Stimulated activated CD8-positive, alpha-beta memory T cell treated with anti-CD3 and anti-CD28 coated beads, Interleukin-12 subunit alpha, Interleukin-12 subunit beta, amount 100 ng/mL, for 24 hours (primary cell): ENCODE measurements around the gene HDGFL2.

Experiments
- DNase-seq: peaks from one replicate; pipeline ENCODE4 v3.0.0-alpha.2; 2020; ENCODE audit errors: extremely low read depth

Gene HDGFL2

DNA sequence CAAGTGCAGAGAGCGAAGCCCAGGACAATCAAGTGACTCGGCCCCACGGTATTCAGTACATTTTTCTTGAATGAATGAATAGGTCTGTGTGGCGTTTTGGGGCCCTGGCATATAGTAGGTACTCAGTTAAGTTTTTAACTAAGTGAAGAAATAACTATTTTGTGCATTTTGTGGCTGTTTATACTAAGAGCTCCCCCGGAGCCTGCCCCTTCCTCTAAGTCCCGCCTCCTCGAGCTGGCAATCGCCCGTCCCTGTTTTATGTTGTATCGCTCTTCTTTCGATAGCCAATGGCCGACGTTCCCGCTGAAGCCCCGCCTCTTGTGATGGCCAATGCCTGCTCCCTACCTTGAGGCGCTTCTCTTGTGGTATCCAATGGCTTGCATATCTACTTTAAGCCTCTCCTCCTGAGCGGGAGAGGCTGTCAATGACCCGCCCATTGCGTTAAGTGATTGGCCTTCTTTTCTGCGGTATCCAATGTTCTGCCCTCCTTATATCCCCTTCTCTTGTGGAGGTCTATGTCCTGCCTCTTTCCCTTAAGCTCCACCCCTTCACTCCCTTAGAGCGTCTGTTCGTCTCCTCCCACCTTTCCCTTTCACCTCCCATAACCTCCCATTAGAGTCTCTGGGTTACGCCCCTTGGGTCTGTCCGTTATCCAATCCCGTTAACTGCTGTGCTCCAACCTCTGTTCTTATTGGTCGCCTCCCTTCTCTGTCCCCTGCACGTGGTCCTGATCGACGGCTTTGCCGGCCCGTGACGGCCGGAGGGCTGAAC is 509 bp upstream of the HDGFL2 start:
- DNase-seq: peak; percentile 92

DNA sequence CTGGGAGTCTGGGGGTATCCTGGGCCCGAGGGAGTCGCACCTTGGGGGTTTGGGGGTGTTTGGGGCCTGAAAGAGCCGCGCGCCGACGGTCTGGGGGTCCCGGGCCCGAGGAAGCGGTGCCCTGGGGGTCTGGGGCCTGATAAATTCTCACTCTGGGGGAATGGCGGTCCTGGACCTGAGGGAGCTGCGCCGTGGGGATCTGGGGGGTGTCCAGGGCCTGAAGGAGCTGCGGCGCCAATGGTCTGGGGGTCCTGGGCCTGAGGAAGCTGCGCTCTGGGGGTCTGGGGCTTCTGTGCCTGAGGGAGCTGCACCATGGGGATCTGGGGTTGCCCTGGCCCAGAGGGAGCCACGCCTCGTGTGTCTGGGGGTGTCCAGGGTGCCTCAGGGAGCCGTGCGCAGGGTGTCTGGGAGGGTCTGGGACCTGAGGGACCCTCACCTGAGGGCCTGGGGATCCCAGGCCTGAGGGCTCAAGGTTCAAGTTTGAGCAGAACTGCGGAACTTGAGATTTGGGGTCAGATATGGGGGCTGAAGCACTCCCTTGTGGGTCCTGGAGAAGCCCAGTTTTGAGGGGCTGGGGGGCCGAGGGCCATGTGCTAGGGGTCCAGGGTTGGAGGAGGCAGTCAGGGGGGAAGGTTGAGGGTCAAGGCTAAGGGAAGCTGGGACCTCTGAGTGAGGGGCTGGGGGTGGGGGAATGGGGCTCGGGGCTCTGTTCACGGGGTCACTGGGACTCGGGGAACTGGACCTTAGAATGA is 1.1 kb downstream of the HDGFL2 start:
- no peak for DNase-seq

DNA sequence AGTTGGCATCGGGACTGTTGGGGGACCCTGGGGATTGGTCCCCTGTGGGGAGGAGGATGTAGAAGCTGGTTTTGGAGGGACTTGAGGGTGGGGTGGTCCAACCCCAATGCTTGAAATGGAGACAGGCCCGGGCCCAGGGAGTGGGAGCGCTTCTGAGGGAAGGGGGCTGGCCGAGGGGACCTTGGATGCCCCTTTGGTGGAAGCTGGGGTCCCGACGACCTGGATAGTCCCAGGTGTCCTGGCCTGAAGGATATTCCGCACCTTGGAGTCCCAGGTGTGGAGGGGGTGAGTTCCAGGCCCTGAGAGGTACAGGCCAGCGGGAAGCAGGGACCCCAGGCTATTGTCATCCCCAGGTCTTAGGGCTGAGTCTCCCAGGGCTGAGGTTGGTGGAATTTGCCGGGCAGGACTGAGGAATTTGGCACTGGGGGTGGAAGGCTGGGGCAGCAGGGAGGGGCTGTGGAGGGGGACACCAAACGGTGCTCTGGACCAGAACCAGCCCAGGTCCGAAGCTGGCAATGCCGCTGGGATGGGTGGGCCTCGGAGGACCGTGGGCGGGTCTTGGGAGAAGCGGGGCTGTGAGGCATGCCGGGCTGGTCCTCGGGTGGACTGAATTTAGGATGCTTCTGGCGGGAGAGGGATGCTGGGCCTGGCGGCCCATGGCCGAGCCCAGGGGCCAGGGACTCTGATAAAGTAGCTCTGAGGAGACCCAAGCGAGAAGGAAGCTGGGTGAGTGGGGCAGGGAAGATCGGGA is 1.8 kb downstream of the HDGFL2 start:
- no peak for DNase-seq

DNA sequence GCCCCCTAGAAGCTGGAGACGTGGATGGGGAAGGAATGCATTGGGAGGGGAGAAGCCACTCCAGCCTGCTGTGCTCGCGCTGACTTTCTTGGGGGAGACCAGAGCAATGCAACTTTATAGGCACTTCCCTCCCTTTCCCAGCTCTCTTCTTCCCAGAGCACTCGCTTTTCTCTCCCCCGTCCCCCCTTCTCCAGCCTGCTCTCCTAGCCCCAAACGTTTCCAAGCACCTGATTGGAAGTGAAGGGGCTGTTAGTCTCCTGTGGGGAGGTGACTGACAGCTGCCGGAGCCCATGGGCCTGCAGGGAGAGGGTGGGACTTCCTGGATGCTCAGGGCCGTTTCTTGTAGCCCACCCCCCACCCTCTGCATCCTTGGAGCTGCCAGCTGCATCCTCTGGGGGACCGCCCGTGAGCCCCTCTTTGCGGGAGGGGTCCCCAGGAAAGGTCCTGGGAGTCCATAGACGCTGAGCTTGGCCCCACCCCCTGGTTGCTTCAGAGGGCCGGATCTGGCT is 2.5 kb downstream of the HDGFL2 start:
- DNase-seq: no peak

DNA sequence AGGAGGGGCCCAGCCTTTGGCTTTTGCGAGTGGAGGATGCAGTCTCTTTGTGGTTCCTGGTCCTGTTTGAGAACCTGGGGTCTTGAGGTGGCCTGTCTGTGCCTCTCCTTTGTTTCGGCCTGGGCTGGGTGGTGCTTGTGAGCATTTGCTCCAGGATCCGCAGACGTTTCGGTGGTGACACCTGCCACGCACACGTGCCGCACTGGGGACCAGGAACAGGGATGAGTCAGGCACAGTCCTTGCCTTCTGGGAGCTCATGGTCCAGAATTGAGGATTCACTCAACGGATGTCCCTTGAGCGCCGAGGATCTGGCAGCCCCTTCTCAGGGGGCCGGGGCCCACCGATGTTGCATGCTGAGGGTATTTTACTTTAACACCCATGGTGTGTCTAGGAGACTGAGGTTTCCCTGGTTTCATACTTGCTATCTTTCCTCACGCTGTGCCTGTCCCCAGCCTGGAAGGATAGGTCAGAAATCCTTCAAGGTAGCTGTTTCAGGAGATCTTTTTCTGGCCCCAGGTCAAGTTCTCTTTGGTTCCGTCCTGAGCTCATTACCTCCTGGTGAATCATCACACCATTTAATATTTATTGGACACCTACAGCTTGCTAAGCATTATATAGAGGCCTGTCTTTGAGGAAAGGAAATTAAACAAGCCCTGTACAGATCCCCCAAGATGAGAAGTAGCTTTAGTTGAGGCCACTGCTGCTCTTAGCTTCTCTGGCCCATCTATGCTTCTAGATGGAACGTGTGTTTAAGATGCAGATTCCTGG is 5.1 kb downstream of the HDGFL2 start:
- no peak for DNase-seq

DNA sequence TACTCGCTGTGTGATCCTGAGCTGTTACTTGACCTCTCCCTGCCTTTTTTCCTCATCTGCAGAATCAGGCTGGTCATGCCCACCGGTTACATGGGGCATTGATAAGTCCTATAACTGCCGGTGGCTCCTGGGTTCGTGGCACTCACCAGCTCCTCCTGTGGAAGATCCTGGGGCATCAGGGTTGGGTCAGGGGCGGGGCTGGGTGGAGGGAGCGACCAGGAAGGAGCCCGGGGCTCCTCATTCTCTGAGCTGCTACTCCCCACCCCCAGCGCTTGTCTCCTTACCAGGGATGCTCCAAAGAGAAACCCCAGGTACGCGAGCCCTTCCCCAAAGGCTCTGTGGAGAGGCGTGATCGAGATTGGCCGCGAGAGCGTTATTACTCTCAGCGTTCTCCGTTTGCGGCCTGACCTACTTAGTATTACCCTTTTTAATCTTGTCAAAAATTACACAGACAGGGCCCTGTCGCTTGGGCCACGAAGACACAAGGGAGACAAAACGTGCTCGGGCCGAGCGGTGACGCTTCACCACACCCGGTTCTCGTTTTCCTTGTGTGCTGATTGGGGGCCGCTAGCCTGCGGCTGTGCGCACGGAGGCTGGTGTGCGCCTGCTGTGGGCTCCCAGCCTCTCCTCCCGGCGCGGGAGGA is 10.7 kb downstream of the HDGFL2 start:
- no peak for DNase-seq

DNA sequence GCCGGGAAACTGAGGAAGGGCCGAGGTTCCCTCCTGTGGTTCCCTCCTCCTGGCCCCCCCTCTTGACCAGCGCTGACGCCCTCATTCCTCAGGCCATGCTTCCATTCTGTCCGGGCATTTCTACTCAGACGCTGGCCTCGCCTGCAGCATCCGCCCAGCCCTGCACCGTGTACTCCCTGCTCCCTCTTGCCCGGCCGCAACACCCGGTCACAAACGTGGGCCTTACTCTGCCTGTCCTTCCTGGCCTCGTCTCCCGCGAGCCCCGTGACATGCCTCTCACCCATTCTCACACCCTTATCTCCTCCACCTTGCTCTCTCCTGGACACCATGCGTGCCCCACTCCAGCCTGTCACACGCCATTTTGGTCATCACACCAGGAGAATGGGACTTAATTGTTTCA is 11.3 kb downstream of the HDGFL2 start:
- no peak for DNase-seq

DNA sequence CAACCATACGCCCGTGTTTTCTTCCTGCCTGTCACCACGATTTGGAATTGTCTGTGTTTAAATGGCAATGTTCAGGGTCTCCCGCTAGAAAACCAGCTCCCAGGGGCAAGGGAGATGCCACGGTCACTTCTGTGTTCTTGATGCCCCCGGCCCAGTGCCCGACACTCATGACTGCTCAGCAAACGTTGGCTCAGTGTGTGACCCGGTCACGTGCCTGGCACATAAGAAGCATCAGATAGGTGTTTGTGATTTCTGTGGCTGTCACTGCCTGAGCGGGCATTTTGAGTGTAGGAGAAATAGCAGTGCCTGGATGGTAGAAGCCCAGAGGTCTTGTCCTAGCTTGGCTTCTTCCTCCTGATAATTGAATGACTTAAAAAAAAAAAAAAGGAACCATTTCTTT is 15.5 kb downstream of the HDGFL2 start:
- no peak for DNase-seq

DNA sequence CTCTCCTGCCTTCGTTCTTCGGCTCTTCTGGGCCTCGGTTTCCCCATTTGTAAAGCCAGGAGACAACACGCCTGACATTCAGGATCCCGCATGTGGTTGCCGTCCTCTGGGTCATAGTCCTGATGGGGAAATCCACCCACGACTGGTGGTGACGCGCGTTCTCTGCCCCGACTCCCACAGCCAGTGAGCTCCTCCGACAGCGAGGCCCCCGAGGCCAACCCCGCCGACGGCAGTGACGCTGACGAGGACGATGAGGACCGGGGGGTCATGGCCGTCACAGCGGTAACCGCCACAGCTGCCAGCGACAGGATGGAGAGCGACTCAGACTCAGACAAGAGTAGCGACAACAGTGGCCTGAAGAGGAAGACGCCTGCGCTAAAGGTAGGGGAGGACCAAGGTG is 16.4 kb downstream of the HDGFL2 start:
- no peak for DNase-seq

DNA sequence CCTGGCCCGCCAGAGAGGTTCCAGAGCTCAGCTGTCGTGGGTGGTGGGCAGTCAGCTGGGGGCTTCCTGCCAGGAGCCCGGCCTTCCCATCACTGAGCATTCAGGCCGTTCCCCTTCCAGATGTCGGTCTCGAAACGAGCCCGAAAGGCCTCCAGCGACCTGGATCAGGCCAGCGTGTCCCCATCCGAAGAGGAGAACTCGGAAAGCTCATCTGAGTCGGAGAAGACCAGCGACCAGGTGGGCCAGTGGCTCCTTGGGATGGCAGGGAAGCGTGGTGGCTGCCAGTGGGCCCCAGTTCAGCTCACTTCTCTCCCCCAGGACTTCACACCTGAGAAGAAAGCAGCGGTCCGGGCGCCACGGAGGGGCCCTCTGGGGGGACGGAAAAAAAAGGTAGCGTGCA is 19.3 kb downstream of the HDGFL2 start:
- no peak for DNase-seq

DNA sequence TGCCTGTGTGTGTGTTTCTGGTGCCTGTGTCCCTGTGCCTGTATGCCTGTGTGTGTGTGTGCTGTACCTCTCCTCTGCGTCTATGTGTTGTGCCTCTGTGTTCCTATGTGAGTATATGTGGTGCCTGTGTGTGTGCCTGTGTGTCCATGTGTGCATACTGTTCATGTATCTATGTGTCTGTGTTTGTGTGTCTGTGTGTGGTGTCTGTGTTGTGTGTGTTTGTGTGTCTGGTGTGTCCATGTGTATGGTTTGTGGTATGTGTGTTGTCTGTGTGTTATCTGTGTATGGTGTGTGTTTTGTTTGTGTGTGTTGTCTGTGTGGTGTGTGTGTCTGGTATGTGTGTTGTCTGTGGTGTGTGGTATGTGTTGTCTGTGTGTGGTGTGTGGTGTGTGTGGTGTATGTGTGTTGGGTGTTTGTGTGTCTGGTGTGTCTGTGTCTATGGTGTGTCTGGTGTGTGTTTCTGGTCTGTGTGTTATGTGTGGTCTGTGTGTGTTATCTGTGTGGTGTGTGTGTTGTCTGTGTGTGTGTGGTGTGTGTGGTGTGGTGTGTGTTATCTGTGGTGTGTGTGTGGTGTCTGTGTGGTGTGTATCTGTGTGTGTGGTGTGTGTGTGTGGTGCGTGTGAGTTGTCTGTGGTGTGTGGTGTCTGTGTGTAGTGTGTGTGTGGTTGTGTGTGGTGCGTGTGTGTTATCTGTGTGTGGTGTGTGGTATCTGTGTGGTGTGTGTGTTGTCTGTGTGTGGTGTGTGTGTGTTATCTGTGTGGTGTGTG is 20.4 kb downstream of the HDGFL2 start:
- no peak for DNase-seq

DNA sequence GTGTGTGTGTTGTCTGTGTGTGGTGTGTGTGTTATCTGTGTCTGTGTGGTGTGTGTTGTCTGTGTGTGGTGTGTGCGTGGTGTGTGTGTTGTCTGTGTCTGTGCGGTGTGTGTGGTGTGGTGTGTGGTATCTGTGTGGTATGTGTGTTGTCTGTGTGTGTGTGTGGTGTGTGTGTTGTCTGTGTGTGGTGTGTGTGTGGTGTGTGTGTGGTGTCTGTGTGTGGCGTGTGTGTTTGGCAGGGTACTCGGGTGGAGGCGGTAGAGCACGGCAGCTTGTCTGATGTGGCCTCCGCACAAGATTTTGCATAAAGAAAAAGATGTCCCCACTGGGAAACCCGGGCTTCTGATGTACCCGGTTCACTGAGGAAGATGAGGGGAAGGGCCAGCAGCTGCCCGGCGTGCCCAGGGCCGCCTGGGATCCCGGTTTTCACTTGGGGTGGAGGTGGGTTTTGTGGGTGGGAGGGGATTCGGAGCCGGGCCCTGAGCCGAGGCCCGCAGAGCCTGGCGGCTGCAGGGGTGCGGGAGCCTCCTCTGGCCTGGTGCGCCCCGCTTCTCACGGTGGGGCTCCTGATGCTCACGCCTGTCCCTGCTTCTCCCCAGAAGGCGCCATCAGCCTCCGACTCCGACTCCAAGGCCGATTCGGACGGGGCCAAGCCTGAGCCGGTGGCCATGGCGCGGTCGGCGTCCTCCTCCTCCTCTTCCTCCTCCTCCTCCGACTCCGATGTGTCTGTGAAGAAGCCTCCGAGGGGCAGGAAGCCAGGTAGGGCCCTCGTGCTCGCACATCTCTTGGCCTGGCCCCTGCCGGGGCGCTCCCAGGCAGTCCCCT is 21.2 kb downstream of the HDGFL2 start:
- DNase-seq: no peak

DNA sequence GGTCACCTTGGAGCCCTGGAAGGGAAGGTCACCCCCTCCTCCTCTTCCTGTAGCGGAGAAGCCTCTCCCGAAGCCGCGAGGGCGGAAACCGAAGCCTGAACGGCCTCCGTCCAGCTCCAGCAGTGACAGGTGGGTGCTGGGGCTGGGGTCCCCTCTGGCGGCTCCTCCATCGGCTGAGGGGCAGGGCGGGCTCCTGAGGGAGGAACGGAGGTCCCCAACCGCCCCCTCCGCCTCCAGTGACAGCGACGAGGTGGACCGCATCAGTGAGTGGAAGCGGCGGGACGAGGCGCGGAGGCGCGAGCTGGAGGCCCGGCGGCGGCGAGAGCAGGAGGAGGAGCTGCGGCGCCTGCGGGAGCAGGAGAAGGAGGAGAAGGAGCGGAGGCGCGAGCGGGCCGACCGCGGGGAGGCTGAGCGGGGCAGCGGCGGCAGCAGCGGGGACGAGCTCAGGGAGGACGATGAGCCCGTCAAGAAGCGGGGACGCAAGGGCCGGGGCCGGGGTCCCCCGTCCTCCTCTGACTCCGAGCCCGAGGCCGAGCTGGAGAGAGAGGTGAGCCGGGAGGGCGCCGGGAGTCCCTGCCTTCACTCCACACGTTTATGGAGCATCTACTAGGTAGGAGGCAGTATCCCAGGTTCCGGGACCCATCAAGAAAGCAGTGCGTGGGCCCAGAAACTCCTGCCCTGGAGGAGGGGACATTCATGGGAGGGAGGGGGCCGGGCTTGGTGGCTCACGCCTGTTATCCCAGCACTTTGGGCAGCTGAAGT is 22.0 kb downstream of the HDGFL2 start:
- DNase-seq: no peak

DNA sequence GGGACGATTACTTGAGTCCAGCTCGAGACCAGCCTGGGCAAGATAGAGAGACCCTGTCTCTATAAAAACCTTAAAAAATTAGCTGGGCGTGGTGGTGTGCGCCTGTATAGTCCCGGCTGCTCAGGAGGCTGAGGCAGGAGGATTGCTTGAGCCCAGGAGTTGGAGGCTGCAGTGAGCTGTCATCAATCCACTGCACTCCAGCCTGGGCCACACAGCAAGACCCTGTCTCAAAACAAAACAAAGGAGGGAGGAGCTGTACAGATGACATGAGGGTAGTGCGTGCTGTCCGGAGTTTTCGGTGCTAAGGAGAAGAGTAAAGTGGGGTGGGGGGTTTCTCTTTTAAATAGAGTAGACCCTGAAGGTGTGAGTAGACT is 22.6 kb downstream of the HDGFL2 start:
- DNase-seq: no peak

DNA sequence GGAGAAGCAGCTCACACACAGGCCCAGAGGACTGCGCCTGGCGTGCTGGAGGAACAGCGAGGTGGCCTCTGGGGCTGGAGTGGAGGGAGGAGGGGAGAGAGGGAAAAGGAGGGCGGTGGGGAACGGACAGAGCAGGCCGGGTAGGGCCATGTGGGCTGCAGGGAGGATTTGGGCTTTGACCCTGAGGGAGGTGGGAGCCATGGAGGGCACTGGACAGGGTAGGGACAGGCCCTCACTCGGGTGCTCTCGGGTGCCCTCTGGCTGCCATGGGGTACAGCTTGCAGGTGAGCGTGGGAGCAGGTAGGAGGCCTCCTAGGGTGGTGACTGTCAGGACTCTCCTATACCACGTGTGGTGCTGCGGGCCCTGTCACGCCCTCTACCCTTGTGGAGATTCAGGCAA is 23.4 kb downstream of the HDGFL2 start:
- DNase-seq: no peak

DNA sequence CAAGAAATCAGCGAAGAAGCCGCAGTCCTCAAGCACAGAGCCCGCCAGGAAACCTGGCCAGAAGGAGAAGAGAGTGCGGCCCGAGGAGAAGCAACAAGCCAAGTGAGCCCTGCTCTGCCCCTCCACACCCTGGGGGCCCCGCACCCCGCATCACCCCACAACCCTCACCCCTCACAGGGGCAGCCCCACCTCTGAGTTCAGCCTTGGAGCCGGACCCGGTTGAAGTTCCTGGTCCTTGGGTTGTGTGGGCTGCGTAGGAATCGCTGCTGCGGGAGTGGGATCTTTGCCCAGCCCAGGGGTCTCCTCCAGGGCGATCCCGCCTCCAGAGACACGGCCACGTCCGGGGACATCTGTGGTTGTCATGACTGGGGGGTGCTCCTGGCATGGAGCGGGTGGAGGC is 24.2 kb downstream of the HDGFL2 start:
- no peak for DNase-seq

DNA sequence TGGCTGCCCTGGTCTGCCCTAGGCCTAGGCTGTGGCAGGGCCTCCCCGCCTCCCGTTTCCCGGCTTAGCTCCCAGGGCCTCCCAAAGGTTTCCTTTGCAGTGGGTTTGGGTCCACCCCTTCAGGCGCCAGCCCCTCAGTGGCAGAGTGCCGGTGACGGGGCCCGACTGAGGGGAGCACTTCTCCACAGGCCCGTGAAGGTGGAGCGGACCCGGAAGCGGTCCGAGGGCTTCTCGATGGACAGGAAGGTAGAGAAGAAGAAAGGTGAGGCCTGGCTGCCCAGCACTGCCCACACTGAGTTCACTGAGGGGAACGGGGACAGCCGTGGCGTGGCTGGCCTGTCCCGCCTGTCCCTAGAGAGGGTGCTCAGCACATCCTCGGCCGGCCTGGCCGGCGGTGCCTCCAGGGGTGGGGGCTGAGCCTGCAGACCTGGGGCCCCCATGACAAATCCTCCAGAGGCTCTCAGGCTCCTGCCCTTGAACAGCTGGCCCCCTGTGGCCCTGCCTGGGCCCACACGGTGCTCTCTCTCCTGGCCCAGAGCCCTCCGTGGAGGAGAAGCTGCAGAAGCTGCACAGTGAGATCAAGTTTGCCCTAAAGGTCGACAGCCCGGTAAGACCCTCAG is 25.8 kb downstream of the HDGFL2 start:
- no peak for DNase-seq

DNA sequence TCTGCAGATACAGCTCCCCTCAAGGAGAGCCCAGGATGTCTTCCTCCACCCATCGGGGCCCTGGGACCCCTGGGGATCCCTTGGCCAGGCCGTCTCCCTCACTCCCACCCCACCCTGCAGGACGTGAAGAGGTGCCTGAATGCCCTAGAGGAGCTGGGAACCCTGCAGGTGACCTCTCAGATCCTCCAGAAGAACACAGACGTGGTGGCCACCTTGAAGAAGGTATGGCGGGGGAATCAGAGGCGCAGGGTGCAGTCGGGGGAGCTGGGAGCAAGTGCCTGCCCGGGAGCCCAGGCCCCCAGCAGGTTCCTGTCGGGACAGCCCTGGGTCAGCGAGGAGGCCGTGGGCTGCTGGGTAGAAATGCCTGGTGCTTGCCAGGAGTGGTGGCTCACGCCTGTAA is 26.6 kb downstream of the HDGFL2 start:
- no peak for DNase-seq
